ENCODE results near the gene PIK3AP1.

- TF ChIP-seq CTCF (conservative IDR thresholded peaks at IDR 0.05; ENCODE audit: low read length) (no peak), EZH2phosphoT487 (IDR thresholded peaks at IDR 0.05; ENCODE audit: borderline replicate concordance) (no peak)
Observed at GRCh38 chr10:96708456-96708855, 11.9 kb downstream of the PIK3AP1 start.

All from Loucy (cell line).